GM21423 (cell line): ENCODE results near the gene FBXO21.

Experiments
- ATAC-seq: cut with Tn5 transposase; IDR thresholded peaks from one replicate; pipeline ENCODE4 v1.9.1; 2021; ENCODE audit warnings: mild to moderate bottlenecking, moderate library complexity; ENCODE audit not compliant: unreplicated experiment

Gene FBXO21

GRCh38 chr12:117140397-117141096 lies 49.7 kb downstream of the FBXO21 start:
- ATAC-seq = no peak

- ATAC-seq = no peak
Observed at GRCh38 chr12:117139025-117139717, 51.1 kb downstream of the FBXO21 start.

- no peak for ATAC-seq
Observed at GRCh38 chr12:117134721-117135120, 55.5 kb downstream of the FBXO21 start.

GRCh38 chr12:117134059-117134458 lies 56.2 kb downstream of the FBXO21 start:
- ATAC-seq = no peak

GRCh38 chr12:117130801-117131200 lies 59.5 kb downstream of the FBXO21 start:
- no peak for ATAC-seq

GRCh38 chr12:117129391-117129790 lies 60.9 kb downstream of the FBXO21 start:
- ATAC-seq = no peak

- ATAC-seq = no peak
Observed at GRCh38 chr12:117127933-117128823, 62.1 kb downstream of the FBXO21 start.

- ATAC-seq = no peak
Observed at GRCh38 chr12:117126335-117126734, 63.9 kb downstream of the FBXO21 start.

- ATAC-seq = no peak
Observed at GRCh38 chr12:117125767-117126166, 64.5 kb downstream of the FBXO21 start.

- no peak for ATAC-seq
Observed at GRCh38 chr12:117125272-117125613, 65.0 kb downstream of the FBXO21 start.

- no peak for ATAC-seq
Observed at GRCh38 chr12:117124421-117125271, 65.6 kb downstream of the FBXO21 start.

GRCh38 chr12:117121441-117121840 lies 68.8 kb downstream of the FBXO21 start:
- no peak for ATAC-seq

GRCh38 chr12:117120787-117121186 lies 69.5 kb downstream of the FBXO21 start:
- no peak for ATAC-seq

GRCh38 chr12:117119592-117120198 lies 70.6 kb downstream of the FBXO21 start:
- ATAC-seq = no peak

- ATAC-seq = no peak
Observed at GRCh38 chr12:117118838-117119591, 71.3 kb downstream of the FBXO21 start.

- no peak for ATAC-seq
Observed at GRCh38 chr12:117114784-117115183, 75.5 kb downstream of the FBXO21 start.

- ATAC-seq = no peak
Observed at GRCh38 chr12:117113231-117113630, 77.0 kb downstream of the FBXO21 start.

- no peak for ATAC-seq
Observed at GRCh38 chr12:117111821-117112595, 78.3 kb downstream of the FBXO21 start.

- no peak for ATAC-seq
Observed at GRCh38 chr12:117111386-117111785, 78.9 kb downstream of the FBXO21 start.
